Fibroblast of the aortic adventitia (primary cell): ENCODE data around the gene SLC30A2. TPM values are rescaled to one million over a fixed set of nuclear protein-coding genes. Genes with fewer than 3 reads are reported as not detected.

ENCODE experiments used
- DNase-seq: peaks from one replicate; pipeline ENCODE4 v3.0.0-alpha.2; 2010; ENCODE audit warnings: low read depth
- H3K4me3 ChIP-seq: 2 replicates; pipeline ENCODE4 v1.5.1; 2011; ENCODE audit warnings: low read depth, mild to moderate bottlenecking, control low read depth, low read length, moderate library complexity
- CTCF ChIP-seq: IDR thresholded peaks from 2 replicates; pipeline ENCODE4 v1.5.1; 2011; ENCODE audit warnings: mild to moderate bottlenecking, low read length, control low read depth, inconsistent platforms; ENCODE audit not compliant: insufficient read depth
- small RNA-seq: library from RNA; depleted of rRNA; stranded (forward); fragments of <200 nt; gene quantifications from one replicate; pipeline ENCODE3, GENCODE V24; 2012
- total RNA-seq: library from RNA; depleted of rRNA; stranded (reverse); fragments of >200 nt; gene quantifications from 2 replicates; pipeline ENCODE4 v1.2.3, GENCODE V29; 2012; ENCODE audit warnings: low replicate concordance

Gene SLC30A2
- total RNA-seq, 1 donor = not detected

- no peak for DNase-seq
- TF ChIP-seq CTCF = no peak
- no peak overlapping the region for H3K4me3 ChIP-seq
Observed at GRCh38 chr1:25987951-25988350, 58.0 kb downstream of the SLC30A2 start.

Small RNAs within 50 kb of the gene (small RNA-seq; reads per million reads assigned to genes)
- gene RF00283 (not detected), gene RF00492 (not detected)

Other genes with a start within 250 kb of the SLC30A2 start
- 10.2 and 35.0 TPM in 2 replicates for gene SELENON, start 245.9 kb downstream of the SLC30A2 start, total RNA-seq
- gene MTFR1L, start 226.2 kb downstream of the SLC30A2 start, total RNA-seq = 44.6 and 164 TPM in 2 replicates
- 4.8 TPM in 1 of 2 replicates, not detected in the other for gene AUNIP, start 186.7 kb downstream of the SLC30A2 start, total RNA-seq
- gene PAQR7, start 170.4 kb downstream of the SLC30A2 start, total RNA-seq = 2.8 and 6.9 TPM in 2 replicates
- 89.5 and 137 TPM in 2 replicates for gene STMN1, start 139.7 kb downstream of the SLC30A2 start, total RNA-seq
- 8.7 and 9.8 TPM in 2 replicates for gene PAFAH2, start 48.1 kb downstream of the SLC30A2 start, total RNA-seq
- gene EXTL1, start 24.3 kb downstream of the SLC30A2 start, total RNA-seq = 0.18 and 0.74 TPM in 2 replicates
- gene TRIM63, start 21.5 kb upstream of the SLC30A2 start, total RNA-seq = 0.09 and 1.5 TPM in 2 replicates
- 5.5 and 10.1 TPM in 2 replicates for gene PDIK1L, start 65.7 kb upstream of the SLC30A2 start, total RNA-seq
- not detected in 2 replicates for gene FAM110D, start 113.0 kb upstream of the SLC30A2 start, total RNA-seq
- not detected in 2 replicates for gene C1orf232, start 122.8 kb upstream of the SLC30A2 start, total RNA-seq
- 19.4 and 42.4 TPM in 2 replicates for gene ZNF593, start 123.8 kb upstream of the SLC30A2 start, total RNA-seq
- gene ZNF593OS, start 125.7 kb upstream of the SLC30A2 start, total RNA-seq = not detected in 2 replicates
- 0.27 TPM in 1 of 2 replicates, not detected in the other for gene CNKSR1, start 131.4 kb upstream of the SLC30A2 start, total RNA-seq
- gene CATSPER4, start 144.5 kb upstream of the SLC30A2 start, total RNA-seq = not detected in 2 replicates
- 5.6 and 12.9 TPM in 2 replicates for gene CEP85, start 188.1 kb upstream of the SLC30A2 start, total RNA-seq
- 18.1 and 114 TPM in 2 replicates for gene SH3BGRL3, start 234.0 kb upstream of the SLC30A2 start, total RNA-seq